ENCODE results near the gene RBL2.

GRCh38 chr16:53458635-53459034, 24.4 kb downstream of the RBL2 start:
- no peak for TF ChIP-seq CTCF (IDR thresholded peaks at IDR 0.05; ENCODE audit: control extremely low read depth in 1 of 3, insufficient read depth in 1 of 3, low read depth in 1 of 3, low read length in 3 of 3)
- TF ChIP-seq POLR2A (IDR thresholded peaks at IDR 0.05; ENCODE audit: control extremely low read depth in 1 of 2, low read depth in 2 of 2, low read length in 2 of 2): no peak
- TF ChIP-seq BACH1 (IDR thresholded peaks at IDR 0.05; ENCODE audit: low read length): no peak
